GM13977 (cell line): Measurements from ENCODE around the gene MRPL50.

Experiments
- DNase-seq: peaks from one replicate; pipeline ENCODE4 v3.0.0; 2012; ENCODE audit warnings: low spot score
- CTCF ChIP-seq: IDR thresholded peaks from 2 replicates; pipeline ENCODE4 v1.5.1; 2012; ENCODE audit warnings: mild to moderate bottlenecking, control low read depth; ENCODE audit not compliant: insufficient read depth; ENCODE audit errors: extremely low read depth, missing control alignments
- in situ Hi-C: fragments of 300-500 bp; cut with MboI; formaldehyde crosslinking; loops from one replicate; pipeline ENCODE4 v1.12.0; 2022; ENCODE audit warnings: low sequenced_read_pairs, low pct_unique_long_range_greater_than_20kb, mixed read lengths, inconsistent platforms; ENCODE audit not compliant: unreplicated experiment

The MRPL50 gene

GRCh38 chr9:101421653-101422065, 23.2 kb upstream of the MRPL50 start:
- in situ Hi-C loops: no loop called here
- TF ChIP-seq CTCF: no peak
- DNase-seq: no peak

GRCh38 chr9:101419863-101420262, 21.4 kb upstream of the MRPL50 start:
- DNase-seq: no peak
- no peak for TF ChIP-seq CTCF
- in situ Hi-C loops: no loop called here

GRCh38 chr9:101418518-101419430, 20.4 kb upstream of the MRPL50 start:
- no peak for TF ChIP-seq CTCF
- DNase-seq: no peak

GRCh38 chr9:101417977-101418376, 19.6 kb upstream of the MRPL50 start:
- no peak for DNase-seq
- no peak for TF ChIP-seq CTCF
- in situ Hi-C loops: no loop called here

More at GRCh38 chr9:101418518-101419430, 20.4 kb upstream of the MRPL50 start:
- in situ Hi-C loops: no loop called here

- in situ Hi-C loops: no loop called here
- TF ChIP-seq CTCF: no peak
- no peak for DNase-seq
Measured at GRCh38 chr9:101417389-101417788, 19.0 kb upstream of the MRPL50 start.

GRCh38 chr9:101415578-101415977, 17.2 kb upstream of the MRPL50 start:
- in situ Hi-C loops: no loop called here
- TF ChIP-seq CTCF: no peak
- no peak for DNase-seq
